Endothelial cell of umbilical vein (primary cell): ENCODE results near the gene TRIM71. TPM values are rescaled to one million over a fixed set of nuclear protein-coding genes. Genes with fewer than 3 reads are reported as not detected.

Experiments
- BruUV-seq: library from RNA; stranded (reverse); fragments of 400-500 nt; replicated peaks from 2 replicates; lab custom pipeline; 2021; lab: Mats Ljungman, UMichigan
- CTCF ChIA-PET: fragments of 300-600, 350-600 bp; sonication (Branson Sonifier 250); formaldehyde crosslinking; loops from one replicate; lab custom pipeline; 2021; ENCODE audit warnings: antibody characterized with exemption, inconsistent platforms; lab: Charles Lee
- POLR2A ChIA-PET: fragments of 300-600, 350-600 bp; sonication (Branson Sonifier 250); formaldehyde crosslinking; loops from one replicate; lab custom pipeline; 2021; ENCODE audit warnings: antibody characterized with exemption, inconsistent platforms; lab: Charles Lee
- DNase-seq: peaks from one replicate; pipeline ENCODE4 v3.0.0-alpha.2; 2011; ENCODE audit warnings: low read depth, low spot score
- FAIRE-seq: peaks from 2 replicates; lab custom pipeline; 2011; peaks lifted over from hg19 to GRCh38; lab: Jason Lieb, UNC
- H2AFZ ChIP-seq: 2 replicates; pipeline ENCODE4 v1.6.0; 2012; ENCODE audit warnings: low read depth, low read length, control low read depth, inconsistent platforms
- H3K27ac ChIP-seq: 2 replicates; pipeline ENCODE4 v1.5.1; 2011; ENCODE audit warnings: low read depth, mild to moderate bottlenecking, control low read depth, low read length, moderate library complexity; ENCODE audit not compliant: insufficient read depth
- H3K27me3 ChIP-seq, 2 experiments: 2 replicates each; pipeline versions ENCODE4 v1.6.0 to v1.6.1; 2011; ENCODE audit warnings: low read length in 2 of 2, mixed read lengths in 1 of 2; ENCODE audit not compliant: control insufficient read depth in 2 of 2, insufficient read depth in 2 of 2
- H3K36me3 ChIP-seq, 2 experiments: 2 replicates in 1 of 2; 3 replicates in 1 of 2; pipeline ENCODE4 v1.5.1; 2011; ENCODE audit warnings: low read length in 2 of 2, mild to moderate bottlenecking in 1 of 2, moderate library complexity in 1 of 2; ENCODE audit not compliant: control insufficient read depth in 2 of 2, insufficient read depth in 2 of 2; ENCODE audit errors: extremely low read depth in 1 of 2
- H3K4me1 ChIP-seq: 3 replicates; pipeline ENCODE4 v1.5.1; 2011; ENCODE audit warnings: mild to moderate bottlenecking, low read length; ENCODE audit not compliant: control insufficient read depth, insufficient read depth; ENCODE audit errors: extremely low read depth
- H3K4me2 ChIP-seq: 2 replicates; pipeline ENCODE4 v1.6.1; 2011; ENCODE audit warnings: low read length, control low read depth, mixed read lengths; ENCODE audit not compliant: insufficient read depth
- H3K4me3 ChIP-seq, 3 experiments: fragments of 200-600 bp in 1 of 3; sonication (generic), shearing (Covaris generic) in 1 of 3; replicated peaks in 1 of 3; 2 replicates each; pipeline ENCODE4 v1.5.1; 2011 to 2016; ENCODE audit warnings: control low read depth in 3 of 3, low read length in 3 of 3, mild to moderate bottlenecking in 2 of 3, inconsistent platforms in 1 of 3, low read depth in 1 of 3, moderate library complexity in 1 of 3; ENCODE audit not compliant: insufficient read depth in 1 of 3
- H3K79me2 ChIP-seq: 2 replicates; pipeline ENCODE4 v1.6.0; 2012; ENCODE audit warnings: low read length, inconsistent platforms; ENCODE audit not compliant: control insufficient read depth, insufficient read depth
- H3K9ac ChIP-seq: replicated peaks from 2 replicates; pipeline ENCODE3; 2011; ENCODE audit warnings: low read length, control low read depth; ENCODE audit not compliant: insufficient read depth; ENCODE audit errors: extremely low read depth
- H3K9me1 ChIP-seq: replicated peaks from 3 replicates; pipeline ENCODE4 v1.6.0; 2011; ENCODE audit warnings: mild to moderate bottlenecking, low read length; ENCODE audit not compliant: control insufficient read depth, insufficient read depth; ENCODE audit errors: extremely low read depth
- H3K9me3 ChIP-seq: replicated peaks from 2 replicates; pipeline ENCODE4 v1.5.1; 2012; ENCODE audit warnings: low read length, inconsistent platforms; ENCODE audit not compliant: control insufficient read depth, insufficient read depth
- H4K20me1 ChIP-seq: replicated peaks from 2 replicates; pipeline ENCODE3; 2011; ENCODE audit warnings: mild to moderate bottlenecking, low read length; ENCODE audit not compliant: control insufficient read depth, insufficient read depth; ENCODE audit errors: extremely low read depth
- EZH2 ChIP-seq: IDR thresholded peaks from 2 replicates; pipeline ENCODE4 v1.6.1; 2012; ENCODE audit warnings: borderline replicate concordance, low read depth, mild to moderate bottlenecking, moderate library complexity, low read length, inconsistent platforms; ENCODE audit not compliant: severe bottlenecking
- FOS ChIP-seq: IDR thresholded peaks from 2 replicates; pipeline ENCODE4 v1.6.1; 2011; ENCODE audit warnings: mild to moderate bottlenecking, low read length, moderate library complexity, borderline replicate concordance; ENCODE audit not compliant: insufficient read depth
- GATA2 ChIP-seq: IDR thresholded peaks from 2 replicates; pipeline ENCODE4 v1.7.0; 2011; ENCODE audit warnings: low read depth, mild to moderate bottlenecking, moderate library complexity, mixed read lengths, low read length; ENCODE audit not compliant: insufficient read length, insufficient read depth
- JUN ChIP-seq: IDR thresholded peaks from 2 replicates; pipeline ENCODE4 v1.6.1; 2011; ENCODE audit warnings: borderline replicate concordance, low read depth; ENCODE audit not compliant: insufficient read length, insufficient read depth
- MYC ChIP-seq: IDR thresholded peaks from one replicate; pipeline ENCODE4 v1.6.1; 2011; ENCODE audit warnings: mild to moderate bottlenecking, low read depth, low read length
- POLR2A ChIP-seq: IDR thresholded peaks from 2 replicates; pipeline ENCODE4 v1.6.1; 2012; ENCODE audit warnings: low read depth, mild to moderate bottlenecking, control low read depth, low read length
- POLR2AphosphoS5 ChIP-seq: IDR thresholded peaks from 2 replicates; pipeline ENCODE4 v1.6.1; 2012; ENCODE audit warnings: low read depth, mild to moderate bottlenecking, control low read depth, low read length, moderate library complexity; ENCODE audit not compliant: insufficient read depth
- dilution Hi-C: fragments of 300-500 bp; cut with MboI; formaldehyde crosslinking; loops from one replicate; pipeline ENCODE4 v1.15.0; 2019; ENCODE audit warnings: low sequenced_read_pairs; ENCODE audit not compliant: extremely low pct_ligation_motif_present
- intact Hi-C: fragments of 100-400 bp; cut with micrococcal nuclease; formaldehyde crosslinking; loops from one replicate; pipeline ENCODE4 v1.10.0; 2022
- polyA plus RNA-seq, 4 experiments: library from polyadenylated mRNA; depleted of rRNA in 3 of 4; stranded (reverse) in 3 of 4; unstranded in 1 of 4; fragments of >200 nt; gene quantifications; 2 replicates each; pipeline versions ENCODE4 v1.2.1 to v1.2.3, GENCODE V29; 2011 to 2012; ENCODE audit warnings: missing spikeins in 1 of 4
- total RNA-seq: library from RNA; stranded (reverse); gene quantifications from 2 replicates; pipeline ENCODE4 v1.2.3, GENCODE V29; 2021
- TF ChIP-seq, protein P1 (sequence below), 2 donors: IDR thresholded peaks; 1 replicate in 1 of 2; 2 replicates in 1 of 2; pipeline ENCODE4 v1.5.1; 2011; ENCODE audit warnings: low read length in 2 of 2, mild to moderate bottlenecking in 2 of 2, moderate library complexity in 2 of 2, control low read depth in 1 of 2, inconsistent platforms in 1 of 2, low read depth in 1 of 2; ENCODE audit not compliant: insufficient read depth in 1 of 2; ENCODE audit errors: extremely low read depth in 1 of 2
- TF ChIP-seq, protein P2 (sequence below): IDR thresholded peaks from 2 replicates; pipeline ENCODE4 v1.6.1; 2011; ENCODE audit not compliant: insufficient read depth, insufficient read length

Gene TRIM71
- total and polyA plus RNA-seq, 2 donors (not counting 3 experiments of a cell fraction or from before 2014, with no cell fraction given): not detected

DNA sequence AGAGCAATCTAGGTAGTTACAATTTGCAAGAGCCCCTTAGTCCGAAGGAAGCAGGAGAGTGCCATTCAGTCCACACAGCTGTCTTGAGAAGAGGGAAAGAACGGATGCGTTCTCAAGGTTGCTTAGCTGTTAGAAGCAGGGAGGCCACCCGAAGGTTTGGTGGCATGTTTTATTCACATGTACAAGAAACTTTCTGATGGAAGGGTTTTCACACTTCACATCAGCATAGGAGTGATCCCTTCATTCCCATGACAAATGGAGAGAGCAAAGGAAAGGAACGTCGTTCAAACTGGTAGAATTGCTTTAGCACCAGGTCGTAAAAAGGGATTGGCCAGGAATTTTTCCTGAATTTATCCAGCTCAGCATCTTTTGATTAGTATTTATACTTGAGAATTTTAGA is 53.5 kb downstream of the TRIM71 start:
- H3K4me2 ChIP-seq: no peak overlapping the region
- no peak overlapping the region for H3K27ac ChIP-seq
- TF ChIP-seq JUN (no peak), EZH2 (no peak), POLR2A (no peak), GATA2 (no peak), MYC (no peak), FOS (no peak), POLR2AphosphoS5 (no peak)
- TF ChIP-seq, protein P1, sequence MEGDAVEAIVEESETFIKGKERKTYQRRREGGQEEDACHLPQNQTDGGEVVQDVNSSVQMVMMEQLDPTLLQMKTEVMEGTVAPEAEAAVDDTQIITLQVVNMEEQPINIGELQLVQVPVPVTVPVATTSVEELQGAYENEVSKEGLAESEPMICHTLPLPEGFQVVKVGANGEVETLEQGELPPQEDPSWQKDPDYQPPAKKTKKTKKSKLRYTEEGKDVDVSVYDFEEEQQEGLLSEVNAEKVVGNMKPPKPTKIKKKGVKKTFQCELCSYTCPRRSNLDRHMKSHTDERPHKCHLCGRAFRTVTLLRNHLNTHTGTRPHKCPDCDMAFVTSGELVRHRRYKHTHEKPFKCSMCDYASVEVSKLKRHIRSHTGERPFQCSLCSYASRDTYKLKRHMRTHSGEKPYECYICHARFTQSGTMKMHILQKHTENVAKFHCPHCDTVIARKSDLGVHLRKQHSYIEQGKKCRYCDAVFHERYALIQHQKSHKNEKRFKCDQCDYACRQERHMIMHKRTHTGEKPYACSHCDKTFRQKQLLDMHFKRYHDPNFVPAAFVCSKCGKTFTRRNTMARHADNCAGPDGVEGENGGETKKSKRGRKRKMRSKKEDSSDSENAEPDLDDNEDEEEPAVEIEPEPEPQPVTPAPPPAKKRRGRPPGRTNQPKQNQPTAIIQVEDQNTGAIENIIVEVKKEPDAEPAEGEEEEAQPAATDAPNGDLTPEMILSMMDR (IDR thresholded peaks at IDR 0.05; ENCODE audit: extremely low read depth in 1 of 2, insufficient read depth in 1 of 2, low read depth in 1 of 2, low read length in 2 of 2): no peak
- TF ChIP-seq, protein P2, sequence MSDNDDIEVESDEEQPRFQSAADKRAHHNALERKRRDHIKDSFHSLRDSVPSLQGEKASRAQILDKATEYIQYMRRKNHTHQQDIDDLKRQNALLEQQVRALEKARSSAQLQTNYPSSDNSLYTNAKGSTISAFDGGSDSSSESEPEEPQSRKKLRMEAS: no peak
- no peaks in the 10 kb centered on the region for H4K20me1 ChIP-seq
- H3K79me2 ChIP-seq: no peaks in the 10 kb centered on the region
- no peaks in the 10 kb centered on the region for H3K9me1 ChIP-seq
- peaks cover 2 to 10% of the 10 kb centered on the region in 2 experiments for H3K27me3 ChIP-seq
- no peaks in the 10 kb centered on the region for H3K36me3 ChIP-seq
- no peak overlapping the region for H2AFZ ChIP-seq
- CTCF ChIA-PET: no interaction called here
- H3K9ac ChIP-seq: no peak overlapping the region
- FAIRE-seq (no peak), DNase-seq (no peak)
- no peaks in the 10 kb centered on the region for H3K4me1 ChIP-seq
- H3K9me3 ChIP-seq: no peaks in the 10 kb centered on the region
- POLR2A ChIA-PET: interaction anchor here (0.6 kb wide), 1 partner anchor 21 kb away, joined by 3 read pairs; no protein-coding TSS in a partner anchor
- dilution Hi-C loops: no loop called here
- BruUV-seq: no TSS peak
- H3K4me3 ChIP-seq: no peak overlapping the region
- intact Hi-C loops: no loop called here
